ENCODE data around the gene FILIP1. TPM values are rescaled to one million over a fixed set of nuclear protein-coding genes. Genes with fewer than 3 reads are reported as not detected.

The FILIP1 gene
- total and polyA plus RNA-seq, 8 donors = 0.31 to 29.8 (median 5.7) TPM

- no peaks in the 10 kb centered on the region for H3K9me3 ChIP-seq
- WGBS, 5 donors = 77 to 86% (median 84%) methylated on average over 4 of the region's 4 CpGs
- intact Hi-C loops (cut with DNase I; ENCODE audit: low total_unique reads) = no loop called here
These were observed 114.1 kb downstream of the FILIP1 start for GRCh38 chr6:75379536-75379935.

GRCh38 chr6:75378101-75378500 lies 115.5 kb downstream of the FILIP1 start:
- H3K9me3 ChIP-seq = no peaks in the 10 kb centered on the region
- intact Hi-C loops (cut with DNase I; ENCODE audit: low total_unique reads) = no loop called here

More at GRCh38 chr6:75379536-75379935, 114.1 kb downstream of the FILIP1 start:
- H3K4me1 ChIP-seq = peaks cover 0 to 5% (median 0%) of the 10 kb centered on the region in 4 donors
- no peak overlapping the region for H3K27ac ChIP-seq
- no peak for TF ChIP-seq POLR2AphosphoS5 (IDR thresholded peaks at IDR 0.05)
- TF ChIP-seq POLR2A (IDR thresholded peaks at IDR 0.05) = no peak
- no peak for TF ChIP-seq CTCF (IDR thresholded peaks at IDR 0.05)
- no peak for TF ChIP-seq EP300 (IDR thresholded peaks at IDR 0.05)
- no peak overlapping the region for H3K4me3 ChIP-seq
- H3K36me3 ChIP-seq = no peaks in the 10 kb centered on the region
- no peaks in the 10 kb centered on the region for H3K27me3 ChIP-seq
- DNase-seq = no peak

GRCh38 chr6:75377386-75377785 lies 116.2 kb downstream of the FILIP1 start:
- Histone ChIP-seq H3K9me3 (no peaks in the 10 kb centered on the region), H3K36me3 (no peaks in the 10 kb centered on the region), H3K4me1 (peaks cover 0 to 5% (median 0%) of the 10 kb centered on the region in 4 donors), H3K4me3 (no peak overlapping the region), H3K27me3 (no peaks in the 10 kb centered on the region), H3K27ac (no peak overlapping the region)
- no peak for DNase-seq
- WGBS, 5 donors = 84 to 95% (median 89%) methylated on average over 3 of the region's 3 CpGs
- intact Hi-C loops (cut with DNase I; ENCODE audit: low total_unique reads) = no loop called here
- TF ChIP-seq CTCF (IDR thresholded peaks at IDR 0.05) (no peak), POLR2AphosphoS5 (IDR thresholded peaks at IDR 0.05) (no peak), EP300 (IDR thresholded peaks at IDR 0.05) (no peak), POLR2A (IDR thresholded peaks at IDR 0.05) (no peak)

More at GRCh38 chr6:75378101-75378500, 115.5 kb downstream of the FILIP1 start:
- no peak overlapping the region for H3K4me3 ChIP-seq
- no peak for DNase-seq
- H3K36me3 ChIP-seq = no peaks in the 10 kb centered on the region
- TF ChIP-seq POLR2AphosphoS5 (IDR thresholded peaks at IDR 0.05) (no peak), EP300 (IDR thresholded peaks at IDR 0.05) (no peak), CTCF (IDR thresholded peaks at IDR 0.05) (no peak), POLR2A (IDR thresholded peaks at IDR 0.05) (no peak)
- no peak overlapping the region for H3K27ac ChIP-seq
- no peaks in the 10 kb centered on the region for H3K27me3 ChIP-seq
- WGBS, 5 donors = 42 to 91% (median 46%) methylated on average over 2 of the region's 2 CpGs
- peaks cover 0 to 5% (median 0%) of the 10 kb centered on the region in 4 donors for H3K4me1 ChIP-seq

- intact Hi-C loops (cut with DNase I; ENCODE audit: low total_unique reads) = no loop called here
- 39 to 62% (median 52%) methylated on average over 2 of the region's 2 CpGs for WGBS, 5 donors
- Histone ChIP-seq H3K36me3 (no peaks in the 10 kb centered on the region), H3K27ac (no peak overlapping the region), H3K4me1 (peaks cover 0 to 5% (median 0%) of the 10 kb centered on the region in 4 donors), H3K9me3 (no peaks in the 10 kb centered on the region), H3K4me3 (no peak overlapping the region), H3K27me3 (no peaks in the 10 kb centered on the region)
- TF ChIP-seq POLR2A (IDR thresholded peaks at IDR 0.05) = no peak
- no peak for DNase-seq
These were observed 117.1 kb downstream of the FILIP1 start for GRCh38 chr6:75376347-75377024.

GRCh38 chr6:75374961-75375400 lies 118.6 kb downstream of the FILIP1 start:
- intact Hi-C loops (cut with DNase I; ENCODE audit: low total_unique reads) = no loop called here
- Histone ChIP-seq H3K4me3 (no peak overlapping the region), H3K4me1 (peaks cover 0 to 5% (median 0%) of the 10 kb centered on the region in 4 donors), H3K27ac (no peak overlapping the region), H3K9me3 (no peaks in the 10 kb centered on the region), H3K36me3 (no peaks in the 10 kb centered on the region), H3K27me3 (no peaks in the 10 kb centered on the region)
- WGBS, 5 donors = 81 to 84% (median 81%) methylated on average over 5 of the region's 5 CpGs
- TF ChIP-seq EP300 (IDR thresholded peaks at IDR 0.05) (no peak), CTCF (IDR thresholded peaks at IDR 0.05) (no peak), POLR2A (IDR thresholded peaks at IDR 0.05) (no peak)
- DNase-seq = no peak

Data from stomach (tissue), 9 donors.